ENCODE results near the gene RAD18.

DNA sequence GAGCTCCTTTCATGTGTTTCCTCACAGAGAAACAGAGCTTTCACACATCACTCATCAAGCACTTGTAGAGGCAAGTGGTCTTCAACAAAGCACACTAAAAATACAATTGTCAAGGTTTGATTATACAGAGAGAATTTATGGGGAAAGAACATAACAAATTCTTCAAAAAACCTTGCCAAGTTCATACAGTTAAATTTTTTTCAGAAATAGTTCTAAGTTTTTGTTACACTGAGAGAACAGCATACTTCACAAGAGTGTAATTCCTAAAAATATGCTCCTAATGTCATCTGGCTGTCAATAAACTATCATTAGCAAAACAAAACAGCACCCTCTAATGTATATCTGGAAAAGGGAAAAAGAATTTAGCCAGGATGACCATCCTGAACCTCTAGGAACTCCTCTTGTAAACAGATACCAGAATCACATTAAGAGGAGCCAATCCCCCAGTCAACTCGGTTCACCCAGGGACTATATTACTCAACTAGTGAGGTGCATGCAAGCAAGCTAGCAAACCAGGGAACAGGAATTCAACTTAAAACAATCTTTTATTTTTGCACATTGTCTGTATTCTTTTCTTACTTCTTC is 63.3 kb downstream of the RAD18 start:
- no peak for TF ChIP-seq EP300 (IDR thresholded peaks at IDR 0.05)
- no peak for TF ChIP-seq CTCF (IDR thresholded peaks at IDR 0.05)
- no peak for TF ChIP-seq POLR2A (IDR thresholded peaks at IDR 0.05)
